Measurements from ENCODE around the gene C19orf81. TPM values are rescaled to one million over a fixed set of nuclear protein-coding genes. Genes with fewer than 3 reads are reported as not detected.

The C19orf81 gene
- total and polyA plus RNA-seq, 9 of the 15 experiments (the other 6 are each of a cell fraction or from before 2014, with no cell fraction given): 2.5 to 42.9 (median 33.0) TPM; not detected in 4

DNA sequence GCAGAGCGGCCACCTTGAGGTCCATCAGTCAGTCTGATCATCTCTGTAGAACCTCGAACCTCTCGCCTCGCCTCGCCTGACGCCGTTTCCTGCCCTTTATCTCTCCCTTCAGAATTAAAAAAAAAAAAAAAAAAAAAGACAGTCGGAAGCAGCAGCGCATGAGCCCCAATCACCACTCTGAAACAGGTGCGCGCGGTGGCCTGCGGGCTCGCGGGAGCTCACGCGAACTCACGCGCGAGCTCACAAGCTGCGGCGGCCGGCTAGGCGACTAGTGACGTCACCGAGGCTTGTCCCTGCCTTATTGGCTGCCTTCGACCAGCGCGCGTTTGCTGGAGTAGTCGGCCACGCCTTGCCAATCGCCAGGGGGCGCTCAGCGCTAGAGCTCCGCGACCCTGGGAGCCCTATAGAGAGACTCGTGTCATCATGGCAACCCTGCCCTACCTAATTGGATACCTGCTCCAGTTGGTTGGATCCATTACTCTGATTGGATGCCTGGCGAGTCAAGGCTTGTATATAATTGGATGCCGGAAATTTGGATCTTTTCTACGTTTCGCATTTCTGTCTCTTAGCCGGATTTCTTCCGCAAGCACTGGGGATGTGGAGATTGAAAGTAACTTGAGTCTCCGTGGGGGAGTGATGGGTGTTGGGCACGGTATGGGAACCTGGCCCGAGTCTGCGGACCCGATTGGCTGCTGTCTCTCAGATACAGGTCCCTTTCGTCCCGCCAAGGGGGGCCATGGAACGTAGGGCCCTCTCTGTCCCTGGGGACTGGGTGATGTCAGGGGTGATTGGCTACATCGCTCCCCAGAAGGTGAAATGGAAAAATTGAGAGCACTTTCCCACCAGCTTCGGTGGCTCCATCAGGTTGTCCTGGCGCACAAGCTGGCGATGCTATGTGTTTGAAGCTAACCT lies 41.1 kb upstream of the C19orf81 start (continued):
- no peak for TF ChIP-seq NFE2L1 (tag; IDR thresholded peaks at IDR 0.05; ENCODE audit: borderline replicate concordance, low read depth)
- TF ChIP-seq, protein P1, sequence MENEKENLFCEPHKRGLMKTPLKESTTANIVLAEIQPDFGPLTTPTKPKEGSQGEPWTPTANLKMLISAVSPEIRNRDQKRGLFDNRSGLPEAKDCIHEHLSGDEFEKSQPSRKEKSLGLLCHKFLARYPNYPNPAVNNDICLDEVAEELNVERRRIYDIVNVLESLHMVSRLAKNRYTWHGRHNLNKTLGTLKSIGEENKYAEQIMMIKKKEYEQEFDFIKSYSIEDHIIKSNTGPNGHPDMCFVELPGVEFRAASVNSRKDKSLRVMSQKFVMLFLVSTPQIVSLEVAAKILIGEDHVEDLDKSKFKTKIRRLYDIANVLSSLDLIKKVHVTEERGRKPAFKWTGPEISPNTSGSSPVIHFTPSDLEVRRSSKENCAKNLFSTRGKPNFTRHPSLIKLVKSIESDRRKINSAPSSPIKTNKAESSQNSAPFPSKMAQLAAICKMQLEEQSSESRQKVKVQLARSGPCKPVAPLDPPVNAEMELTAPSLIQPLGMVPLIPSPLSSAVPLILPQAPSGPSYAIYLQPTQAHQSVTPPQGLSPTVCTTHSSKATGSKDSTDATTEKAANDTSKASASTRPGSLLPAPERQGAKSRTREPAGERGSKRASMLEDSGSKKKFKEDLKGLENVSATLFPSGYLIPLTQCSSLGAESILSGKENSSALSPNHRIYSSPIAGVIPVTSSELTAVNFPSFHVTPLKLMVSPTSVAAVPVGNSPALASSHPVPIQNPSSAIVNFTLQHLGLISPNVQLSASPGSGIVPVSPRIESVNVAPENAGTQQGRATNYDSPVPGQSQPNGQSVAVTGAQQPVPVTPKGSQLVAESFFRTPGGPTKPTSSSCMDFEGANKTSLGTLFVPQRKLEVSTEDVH (IDR thresholded peaks at IDR 0.05; ENCODE audit: low read depth, partially characterized antibody): peak; percentile 70
- no peak for TF ChIP-seq OTX1 (CRISPR knock-in tag; IDR thresholded peaks at IDR 0.05)
- no peak for TF ChIP-seq TEAD4 (IDR thresholded peaks at IDR 0.05; ENCODE audit: low read length)
- TF ChIP-seq TEAD4 (CRISPR knock-in tag; IDR thresholded peaks at IDR 0.05; ENCODE audit: borderline replicate concordance): no peak
- TF ChIP-seq ARID2 (IDR thresholded peaks at IDR 0.05): no peak
- TF ChIP-seq, protein P2, sequence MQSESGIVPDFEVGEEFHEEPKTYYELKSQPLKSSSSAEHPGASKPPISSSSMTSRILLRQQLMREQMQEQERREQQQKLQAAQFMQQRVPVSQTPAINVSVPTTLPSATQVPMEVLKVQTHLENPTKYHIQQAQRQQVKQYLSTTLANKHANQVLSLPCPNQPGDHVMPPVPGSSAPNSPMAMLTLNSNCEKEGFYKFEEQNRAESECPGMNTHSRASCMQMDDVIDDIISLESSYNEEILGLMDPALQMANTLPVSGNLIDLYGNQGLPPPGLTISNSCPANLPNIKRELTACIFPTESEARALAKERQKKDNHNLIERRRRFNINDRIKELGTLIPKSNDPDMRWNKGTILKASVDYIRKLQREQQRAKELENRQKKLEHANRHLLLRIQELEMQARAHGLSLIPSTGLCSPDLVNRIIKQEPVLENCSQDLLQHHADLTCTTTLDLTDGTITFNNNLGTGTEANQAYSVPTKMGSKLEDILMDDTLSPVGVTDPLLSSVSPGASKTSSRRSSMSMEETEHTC (IDR thresholded peaks at IDR 0.05): no peak
- no peak for TF ChIP-seq ZFP30 (CRISPR knock-in tag; IDR thresholded peaks at IDR 0.05; ENCODE audit: borderline replicate concordance)
- no peak for TF ChIP-seq ZNF239 (CRISPR knock-in tag; IDR thresholded peaks at IDR 0.05)
- peak; percentile 100 for TF ChIP-seq NFATC3 (IDR thresholded peaks at IDR 0.05)
- TF ChIP-seq, protein P3, sequence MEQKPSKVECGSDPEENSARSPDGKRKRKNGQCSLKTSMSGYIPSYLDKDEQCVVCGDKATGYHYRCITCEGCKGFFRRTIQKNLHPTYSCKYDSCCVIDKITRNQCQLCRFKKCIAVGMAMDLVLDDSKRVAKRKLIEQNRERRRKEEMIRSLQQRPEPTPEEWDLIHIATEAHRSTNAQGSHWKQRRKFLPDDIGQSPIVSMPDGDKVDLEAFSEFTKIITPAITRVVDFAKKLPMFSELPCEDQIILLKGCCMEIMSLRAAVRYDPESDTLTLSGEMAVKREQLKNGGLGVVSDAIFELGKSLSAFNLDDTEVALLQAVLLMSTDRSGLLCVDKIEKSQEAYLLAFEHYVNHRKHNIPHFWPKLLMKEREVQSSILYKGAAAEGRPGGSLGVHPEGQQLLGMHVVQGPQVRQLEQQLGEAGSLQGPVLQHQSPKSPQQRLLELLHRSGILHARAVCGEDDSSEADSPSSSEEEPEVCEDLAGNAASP (IDR thresholded peaks at IDR 0.05): no peak
- TF ChIP-seq SMARCB1 (IDR thresholded peaks at IDR 0.05; ENCODE audit: insufficient read length, low read depth): no peak
- no peak for TF ChIP-seq HSF4 (CRISPR knock-in tag; IDR thresholded peaks at IDR 0.05; ENCODE audit: borderline replicate concordance)
- no peak for TF ChIP-seq CBX2 (IDR thresholded peaks at IDR 0.05; ENCODE audit: insufficient read depth, low read length, poor library complexity, severe bottlenecking)
- TF ChIP-seq PHF20 (IDR thresholded peaks at IDR 0.05; ENCODE audit: partially characterized antibody): peak; percentile 84
- no peak for TF ChIP-seq RBM17 (IDR thresholded peaks at IDR 0.05; ENCODE audit: borderline replicate concordance, low read depth, low read length)
- peak in 1 of 2 experiments; percentile 50; a peak in 1 of 3 replicates for TF ChIP-seq CBX3 (IDR thresholded peaks at IDR 0.05; ENCODE audit: borderline replicate concordance in 1 of 2, low read length in 2 of 2)
- TF ChIP-seq, protein P4, sequence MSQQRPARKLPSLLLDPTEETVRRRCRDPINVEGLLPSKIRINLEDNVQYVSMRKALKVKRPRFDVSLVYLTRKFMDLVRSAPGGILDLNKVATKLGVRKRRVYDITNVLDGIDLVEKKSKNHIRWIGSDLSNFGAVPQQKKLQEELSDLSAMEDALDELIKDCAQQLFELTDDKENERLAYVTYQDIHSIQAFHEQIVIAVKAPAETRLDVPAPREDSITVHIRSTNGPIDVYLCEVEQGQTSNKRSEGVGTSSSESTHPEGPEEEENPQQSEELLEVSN (IDR thresholded peaks at IDR 0.05; ENCODE audit: borderline replicate concordance in 1 of 2, extremely low read depth in 1 of 2, insufficient read depth in 1 of 2, insufficient read length in 1 of 2, low read depth in 1 of 2, low read length in 1 of 2, poor library complexity in 1 of 2, severe bottlenecking in 1 of 2): peak in 1 of 2 experiments; percentile 71

All from K562 (cell line).